HEK293 (cell line): ENCODE results near the gene TPI1.

Experiments used
- MZF1 ChIP-seq: fragments of 450-650 bp; formaldehyde crosslinking; IDR thresholded peaks from 2 replicates; pipeline ENCODE4 v1.5.1; 2017; ENCODE audit warnings: missing biosample characterization, missing genetic modification characterization, borderline replicate concordance
- RBAK ChIP-seq: fragments of 450-650 bp; formaldehyde crosslinking; IDR thresholded peaks from 2 replicates; pipeline ENCODE4 v1.5.1; 2016; ENCODE audit warnings: missing biosample characterization, missing genetic modification characterization
- SCRT1 ChIP-seq: fragments of 450-650 bp; formaldehyde crosslinking; IDR thresholded peaks from 2 replicates; pipeline ENCODE4 v1.5.1; 2016; ENCODE audit warnings: missing biosample characterization, missing genetic modification characterization, borderline replicate concordance
- ZBTB21 ChIP-seq: fragments of 450-650 bp; formaldehyde crosslinking; IDR thresholded peaks from 2 replicates; pipeline ENCODE4 v1.5.1; 2017; ENCODE audit warnings: missing biosample characterization, missing genetic modification characterization
- ZNF121 ChIP-seq: fragments of 450-650 bp; formaldehyde crosslinking; IDR thresholded peaks from 2 replicates; pipeline ENCODE4 v1.5.1; 2016; ENCODE audit warnings: missing biosample characterization, missing genetic modification characterization
- ZNF211 ChIP-seq: fragments of 450-650 bp; formaldehyde crosslinking; IDR thresholded peaks from 2 replicates; pipeline ENCODE4 v1.5.1; 2016; ENCODE audit warnings: low read depth, missing biosample characterization, missing genetic modification characterization
- ZNF350 ChIP-seq: fragments of 450-650 bp; formaldehyde crosslinking; IDR thresholded peaks from 2 replicates; pipeline ENCODE4 v1.5.0; 2017; ENCODE audit warnings: missing biosample characterization, mild to moderate bottlenecking, missing genetic modification characterization
- ZNF501 ChIP-seq: fragments of 450-650 bp; formaldehyde crosslinking; IDR thresholded peaks from 2 replicates; pipeline ENCODE4 v1.5.1; 2016; ENCODE audit warnings: missing biosample characterization, missing genetic modification characterization
- ZNF510 ChIP-seq: fragments of 450-650 bp; formaldehyde crosslinking; IDR thresholded peaks from 2 replicates; pipeline ENCODE4 v1.5.1; 2018; ENCODE audit warnings: mild to moderate bottlenecking, missing genetic modification characterization, missing biosample characterization; ENCODE audit not compliant: insufficient replicate concordance
- ZNF792 ChIP-seq: fragments of 450-650 bp; formaldehyde crosslinking; IDR thresholded peaks from 2 replicates; pipeline ENCODE4 v1.5.1; 2016; ENCODE audit warnings: missing biosample characterization, missing genetic modification characterization
- TF ChIP-seq, protein P1 (sequence below): fragments of 450-650 bp; formaldehyde crosslinking; IDR thresholded peaks from 2 replicates; pipeline ENCODE4 v1.5.1; 2016; ENCODE audit warnings: missing biosample characterization, missing genetic modification characterization
- TF ChIP-seq, protein P2 (sequence below): fragments of 450-650 bp; formaldehyde crosslinking; IDR thresholded peaks from 2 replicates; pipeline ENCODE4 v1.5.1; 2016; ENCODE audit warnings: missing biosample characterization, missing genetic modification characterization

DNA sequence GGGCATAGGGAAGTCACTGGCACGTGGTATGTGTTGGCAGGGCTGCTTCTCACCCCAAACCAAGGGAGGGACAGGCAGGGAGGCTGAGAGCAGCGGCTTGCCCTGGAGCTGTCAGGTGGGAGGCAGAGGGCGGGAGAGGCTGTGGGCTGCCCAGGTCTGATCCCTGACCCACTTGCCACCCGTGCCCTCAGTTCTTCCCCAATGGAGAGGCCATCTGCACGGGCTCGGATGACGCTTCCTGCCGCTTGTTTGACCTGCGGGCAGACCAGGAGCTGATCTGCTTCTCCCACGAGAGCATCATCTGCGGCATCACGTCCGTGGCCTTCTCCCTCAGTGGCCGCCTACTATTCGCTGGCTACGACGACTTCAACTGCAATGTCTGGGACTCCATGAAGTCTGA is 21.9 kb upstream of the TPI1 start:
- TF ChIP-seq, protein P1, sequence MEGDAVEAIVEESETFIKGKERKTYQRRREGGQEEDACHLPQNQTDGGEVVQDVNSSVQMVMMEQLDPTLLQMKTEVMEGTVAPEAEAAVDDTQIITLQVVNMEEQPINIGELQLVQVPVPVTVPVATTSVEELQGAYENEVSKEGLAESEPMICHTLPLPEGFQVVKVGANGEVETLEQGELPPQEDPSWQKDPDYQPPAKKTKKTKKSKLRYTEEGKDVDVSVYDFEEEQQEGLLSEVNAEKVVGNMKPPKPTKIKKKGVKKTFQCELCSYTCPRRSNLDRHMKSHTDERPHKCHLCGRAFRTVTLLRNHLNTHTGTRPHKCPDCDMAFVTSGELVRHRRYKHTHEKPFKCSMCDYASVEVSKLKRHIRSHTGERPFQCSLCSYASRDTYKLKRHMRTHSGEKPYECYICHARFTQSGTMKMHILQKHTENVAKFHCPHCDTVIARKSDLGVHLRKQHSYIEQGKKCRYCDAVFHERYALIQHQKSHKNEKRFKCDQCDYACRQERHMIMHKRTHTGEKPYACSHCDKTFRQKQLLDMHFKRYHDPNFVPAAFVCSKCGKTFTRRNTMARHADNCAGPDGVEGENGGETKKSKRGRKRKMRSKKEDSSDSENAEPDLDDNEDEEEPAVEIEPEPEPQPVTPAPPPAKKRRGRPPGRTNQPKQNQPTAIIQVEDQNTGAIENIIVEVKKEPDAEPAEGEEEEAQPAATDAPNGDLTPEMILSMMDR: no peak
- TF ChIP-seq ZBTB21 (tag by site-specific recombination) (no peak), ZNF792 (tag by site-specific recombination) (no peak), RBAK (tag by site-specific recombination) (no peak), ZNF211 (tag by site-specific recombination) (no peak), ZNF501 (tag by site-specific recombination) (no peak), SCRT1 (no peak), MZF1 (tag by site-specific recombination) (no peak), ZNF121 (tag by site-specific recombination) (no peak), ZNF350 (no peak), ZNF510 (tag by site-specific recombination) (no peak)
- TF ChIP-seq, protein P2, sequence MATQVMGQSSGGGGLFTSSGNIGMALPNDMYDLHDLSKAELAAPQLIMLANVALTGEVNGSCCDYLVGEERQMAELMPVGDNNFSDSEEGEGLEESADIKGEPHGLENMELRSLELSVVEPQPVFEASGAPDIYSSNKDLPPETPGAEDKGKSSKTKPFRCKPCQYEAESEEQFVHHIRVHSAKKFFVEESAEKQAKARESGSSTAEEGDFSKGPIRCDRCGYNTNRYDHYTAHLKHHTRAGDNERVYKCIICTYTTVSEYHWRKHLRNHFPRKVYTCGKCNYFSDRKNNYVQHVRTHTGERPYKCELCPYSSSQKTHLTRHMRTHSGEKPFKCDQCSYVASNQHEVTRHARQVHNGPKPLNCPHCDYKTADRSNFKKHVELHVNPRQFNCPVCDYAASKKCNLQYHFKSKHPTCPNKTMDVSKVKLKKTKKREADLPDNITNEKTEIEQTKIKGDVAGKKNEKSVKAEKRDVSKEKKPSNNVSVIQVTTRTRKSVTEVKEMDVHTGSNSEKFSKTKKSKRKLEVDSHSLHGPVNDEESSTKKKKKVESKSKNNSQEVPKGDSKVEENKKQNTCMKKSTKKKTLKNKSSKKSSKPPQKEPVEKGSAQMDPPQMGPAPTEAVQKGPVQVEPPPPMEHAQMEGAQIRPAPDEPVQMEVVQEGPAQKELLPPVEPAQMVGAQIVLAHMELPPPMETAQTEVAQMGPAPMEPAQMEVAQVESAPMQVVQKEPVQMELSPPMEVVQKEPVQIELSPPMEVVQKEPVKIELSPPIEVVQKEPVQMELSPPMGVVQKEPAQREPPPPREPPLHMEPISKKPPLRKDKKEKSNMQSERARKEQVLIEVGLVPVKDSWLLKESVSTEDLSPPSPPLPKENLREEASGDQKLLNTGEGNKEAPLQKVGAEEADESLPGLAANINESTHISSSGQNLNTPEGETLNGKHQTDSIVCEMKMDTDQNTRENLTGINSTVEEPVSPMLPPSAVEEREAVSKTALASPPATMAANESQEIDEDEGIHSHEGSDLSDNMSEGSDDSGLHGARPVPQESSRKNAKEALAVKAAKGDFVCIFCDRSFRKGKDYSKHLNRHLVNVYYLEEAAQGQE (tag by site-specific recombination): no peak
